ENCODE measurements around the gene CCDC190. TPM values are rescaled to one million over a fixed set of nuclear protein-coding genes. Genes with fewer than 3 reads are reported as not detected.

The CCDC190 gene
- total and polyA plus RNA-seq, 9 of the 15 experiments (the other 6 are each of a cell fraction or from before 2014, with no cell fraction given), result not detected

- TF ChIP-seq ZNF124 (CRISPR knock-in tag; IDR thresholded peaks at IDR 0.05), result no peak
- TF ChIP-seq MYC (IDR thresholded peaks at IDR 0.05; ENCODE audit: low read depth, low read length), result no peak
- TF ChIP-seq MYC (CRISPR knock-in tag; IDR thresholded peaks at IDR 0.05; ENCODE audit: borderline replicate concordance, low read depth), result no peak
- TF ChIP-seq NBN (IDR thresholded peaks at IDR 0.05; ENCODE audit: low read depth), result no peak
- no peak for TF ChIP-seq CHD4 (IDR thresholded peaks at IDR 0.05; ENCODE audit: insufficient read depth, insufficient replicate concordance, low read depth, low read length, poor library complexity, severe bottlenecking)
- TF ChIP-seq RBBP5 (IDR thresholded peaks at IDR 0.05; ENCODE audit: borderline replicate concordance, insufficient read depth, low read length, poor library complexity, severe bottlenecking), result no peak
- no peak for TF ChIP-seq ZBED1 (IDR thresholded peaks at IDR 0.05)
- peak; percentile 67 for TF ChIP-seq MAFF (IDR thresholded peaks at IDR 0.05; ENCODE audit: low read length)
- no peak for TF ChIP-seq THRB (CRISPR knock-in tag; conservative IDR thresholded peaks at IDR 0.05)
- peak; percentile 66; the same call in 1 of the 2 replicates for TF ChIP-seq C11orf30 (IDR thresholded peaks at IDR 0.05; ENCODE audit: low read depth)
- TF ChIP-seq ZNF518B (CRISPR knock-in tag; IDR thresholded peaks at IDR 0.05), result no peak
- no peak for TF ChIP-seq TRIM25 (IDR thresholded peaks at IDR 0.05; ENCODE audit: borderline replicate concordance)
- peak; percentile 66 for TF ChIP-seq MAFG (tag; conservative IDR thresholded peaks at IDR 0.05)
- TF ChIP-seq MAFK (IDR thresholded peaks at IDR 0.05; ENCODE audit: low read length), result peak; percentile 72
- peak; percentile 83 for TF ChIP-seq ZNF316 (IDR thresholded peaks at IDR 0.05)
- TF ChIP-seq PHF8 (IDR thresholded peaks at IDR 0.05; ENCODE audit: borderline replicate concordance, low read length), result no peak
- no peak for TF ChIP-seq ZNF445 (CRISPR knock-in tag; IDR thresholded peaks at IDR 0.05; ENCODE audit: low read depth)
- no peak for TF ChIP-seq HNRNPUL1 (IDR thresholded peaks at IDR 0.05; ENCODE audit: low read length)
- TF ChIP-seq NCOA6 (IDR thresholded peaks at IDR 0.05), result no peak
Observed at GRCh38 chr1:162840250-162840839, 20.6 kb downstream of the CCDC190 start (continued).

All from K562 (cell line).